WTC11 (cell line): ENCODE measurements around the gene C1QB. TPM values are rescaled to one million over a fixed set of nuclear protein-coding genes. Genes with fewer than 3 reads are reported as not detected.

ENCODE experiments used
- ATAC-seq: fragments of 200-7000 bp; cut with Tn5 transposase; 2 replicates; pipeline ENCODE4 v1.10.0; 2021; ENCODE audit warnings: mild to moderate bottlenecking, moderate library complexity
- CTCF ChIA-PET: fragments of 300-600 bp; sonication (Branson Sonifier 250); formaldehyde crosslinking; loops from one replicate; lab custom pipeline; 2021; ENCODE audit warnings: antibody characterized with exemption; lab: Charles Lee
- POLR2A ChIA-PET: fragments of 350-600 bp; sonication (Branson Sonifier 250); formaldehyde crosslinking; loops from one replicate; lab custom pipeline; 2021; ENCODE audit warnings: antibody characterized with exemption; lab: Charles Lee
- DNase-seq: peaks from one replicate; pipeline ENCODE4 v3.0.0; 2021; ENCODE audit warnings: low spot score
- H3K27ac Mint-ChIP-seq: 2 replicates; pipeline ENCODE4 v1.8.0; 2021; ENCODE audit warnings: mixed read lengths
- H3K27me3 Mint-ChIP-seq: 2 replicates; pipeline ENCODE4 v1.8.0; 2021; ENCODE audit warnings: low read depth, mild to moderate bottlenecking, moderate library complexity, mixed read lengths
- H3K36me3 Mint-ChIP-seq: 2 replicates; pipeline ENCODE4 v1.8.0; 2021; ENCODE audit warnings: mixed read lengths
- H3K4me1 Mint-ChIP-seq: 2 replicates; pipeline ENCODE4 v1.8.0; 2022; ENCODE audit warnings: mixed read lengths
- H3K4me3 Mint-ChIP-seq: 2 replicates; pipeline ENCODE4 v1.8.0; 2021; ENCODE audit warnings: mild to moderate bottlenecking, moderate library complexity, mixed read lengths
- H3K9me3 Mint-ChIP-seq: 2 replicates; pipeline ENCODE4 v1.8.0; 2021; ENCODE audit warnings: mixed read lengths
- AFF4 ChIP-seq: sonication (generic); formaldehyde crosslinking; IDR thresholded peaks from 2 replicates; pipeline ENCODE4 v1.8.1; 2023; ENCODE audit warnings: mild to moderate bottlenecking, missing genetic modification reagents, borderline replicate concordance
- ELF4 ChIP-seq: sonication (generic); formaldehyde crosslinking; IDR thresholded peaks from 2 replicates; pipeline ENCODE4 v1.8.1; 2022; ENCODE audit warnings: low read depth, mild to moderate bottlenecking, moderate library complexity, missing genetic modification reagents
- ERG ChIP-seq: fragments of 250-450 bp; sonication (Bioruptor Pico); IDR thresholded peaks from 2 replicates; pipeline ENCODE4 v1.8.0; 2021; ENCODE audit warnings: mild to moderate bottlenecking
- HMGXB4 ChIP-seq: sonication (generic); formaldehyde crosslinking; IDR thresholded peaks from 2 replicates; pipeline ENCODE4 v1.8.1; 2023; ENCODE audit warnings: mild to moderate bottlenecking, moderate library complexity, missing genetic modification reagents
- IRF1 ChIP-seq: sonication (generic); formaldehyde crosslinking; IDR thresholded peaks from 2 replicates; pipeline ENCODE4 v1.8.0; 2023; ENCODE audit warnings: missing genetic modification reagents
- MLX ChIP-seq: sonication (generic); formaldehyde crosslinking; IDR thresholded peaks from 2 replicates; pipeline ENCODE4 v1.8.1; 2023; ENCODE audit warnings: mild to moderate bottlenecking, missing genetic modification reagents, moderate library complexity
- TCF7 ChIP-seq: sonication (generic); formaldehyde crosslinking; IDR thresholded peaks from 2 replicates; pipeline ENCODE4 v1.8.0; 2022; ENCODE audit warnings: mild to moderate bottlenecking, low read depth, missing genetic modification reagents, moderate library complexity
- ZNF219 ChIP-seq: sonication (generic); formaldehyde crosslinking; IDR thresholded peaks from 2 replicates; pipeline ENCODE4 v1.8.0; 2023; ENCODE audit warnings: missing genetic modification reagents, mild to moderate bottlenecking, borderline replicate concordance
- ZNF512 ChIP-seq: sonication (generic); formaldehyde crosslinking; IDR thresholded peaks from 2 replicates; pipeline ENCODE4 v1.8.1; 2022; ENCODE audit warnings: missing genetic modification reagents, borderline replicate concordance
- total RNA-seq: library from RNA; stranded (reverse); gene quantifications from 3 replicates; pipeline ENCODE4 v1.2.3, GENCODE V29; 2021

Gene C1QB
- total RNA-seq, 1 experiment from 2014 or later: 0.61 TPM

- TF ChIP-seq MLX (CRISPR knock-in tag): no peak
- TF ChIP-seq HMGXB4 (CRISPR knock-in tag): no peak
Observed at GRCh38 chr1:22615886-22616285, 37.1 kb upstream of the C1QB start (continued).

- Mint-ChIP-seq H3K27ac (no peak overlapping the region), H3K36me3 (no peaks in the 10 kb centered on the region), H3K4me1 (no peaks in the 10 kb centered on the region; the same call in 1 of the 2 replicates)
- CTCF ChIA-PET: interaction anchor here (0.8 to 1.3 kb wide), 2 partner anchors 23 to 38 kb away, joined by 3 to 6 read pairs; no protein-coding TSS in a partner anchor
- POLR2A ChIA-PET: no interaction called here
- ATAC-seq: no peak
- no peak for TF ChIP-seq TCF7 (CRISPR knock-in tag)
- TF ChIP-seq, all 79 proteins: peak for 0
- Mint-ChIP-seq H3K9me3 (no peaks in the 10 kb centered on the region), H3K4me3 (no peak overlapping the region), H3K27me3 (no peaks in the 10 kb centered on the region; the same call in 1 of the 2 replicates)
- DNase-seq: no peak
Observed at GRCh38 chr1:22616571-22616970, 36.5 kb upstream of the C1QB start.

- H3K4me1 Mint-ChIP-seq: no peaks in the 10 kb centered on the region; the same call in 1 of the 2 replicates
- no peaks in the 10 kb centered on the region for H3K27me3 Mint-ChIP-seq
- no peak for ATAC-seq
- H3K27ac Mint-ChIP-seq: no peak overlapping the region
- ChIA-PET CTCF (interaction anchor here (0.8 to 1.5 kb wide), 2 partner anchors 62 to 90 kb away, joined by 3 to 4 read pairs; no protein-coding TSS in a partner anchor), POLR2A (no interaction called here)
- TF ChIP-seq ZNF512 (CRISPR knock-in tag): no peak
- TF ChIP-seq IRF1 (CRISPR knock-in tag): no peak
- TF ChIP-seq AFF4 (CRISPR knock-in tag): no peak
- no peak for TF ChIP-seq ERG (CRISPR knock-in tag)
- no peak for TF ChIP-seq ELF4 (CRISPR knock-in tag)
- TF ChIP-seq ZNF219 (CRISPR knock-in tag): no peak
- no peaks in the 10 kb centered on the region for H3K36me3 Mint-ChIP-seq
- no peaks in the 10 kb centered on the region for H3K9me3 Mint-ChIP-seq
- no peak overlapping the region for H3K4me3 Mint-ChIP-seq
- no peak for DNase-seq
Observed at GRCh38 chr1:22618056-22618455, 35.0 kb upstream of the C1QB start.
